GM12873 (cell line): ENCODE measurements around the gene MIOS.

Experiments
- CTCF ChIP-seq: IDR thresholded peaks from 2 replicates; pipeline ENCODE4 v1.5.1; 2012; ENCODE audit warnings: low read depth, mild to moderate bottlenecking, moderate library complexity, low read length, control low read depth; ENCODE audit not compliant: insufficient read depth; ENCODE audit errors: missing control alignments

The MIOS gene

DNA sequence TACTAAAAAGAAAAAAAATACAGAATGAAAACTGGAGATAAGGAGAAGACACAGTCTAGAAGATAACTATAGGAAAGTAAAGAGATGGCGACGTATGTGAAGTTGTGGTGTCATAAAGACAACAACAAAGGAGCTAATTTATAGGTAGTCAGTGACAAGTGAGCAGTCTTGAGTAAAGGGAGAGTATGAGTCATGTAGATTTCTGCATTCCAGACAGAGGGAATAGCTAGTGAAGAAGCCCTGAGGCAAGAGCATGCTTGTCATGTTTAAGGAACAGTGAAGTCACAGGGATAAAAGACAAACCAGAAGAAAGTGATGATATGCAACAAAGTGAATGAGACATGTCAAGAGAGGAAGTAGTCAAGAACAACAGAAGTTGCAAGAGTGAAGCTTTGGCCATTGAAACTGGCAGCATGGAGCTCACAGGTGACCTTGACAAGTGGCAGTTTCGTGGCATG lies 2.3 kb upstream of the MIOS start:
- no peak for TF ChIP-seq CTCF

- no peak for TF ChIP-seq CTCF
Observed at GRCh38 chr7:7565018-7565680, 1.5 kb upstream of the MIOS start.

GRCh38 chr7:7565746-7566650 lies 686 bp upstream of the MIOS start:
- no peak for TF ChIP-seq CTCF

GRCh38 chr7:7567898-7568531 lies 1.3 kb downstream of the MIOS start:
- TF ChIP-seq CTCF, result no peak

- TF ChIP-seq CTCF, result no peak
Observed at GRCh38 chr7:7568553-7568952, 1.9 kb downstream of the MIOS start.

GRCh38 chr7:7569081-7569527 lies 2.4 kb downstream of the MIOS start:
- TF ChIP-seq CTCF, result no peak

- TF ChIP-seq CTCF, result no peak
Observed at GRCh38 chr7:7569615-7570014, 2.9 kb downstream of the MIOS start.
